Measurements from ENCODE around the gene POLR1D. TPM values are rescaled to one million over a fixed set of nuclear protein-coding genes. Genes with fewer than 3 reads are reported as not detected.

POLR1D gene
- total RNA-seq, result 100 to 1,000 TPM in 3 of 4 donors, 10 to 100 TPM in 1; 96.7 to 183 (median 132) TPM

GRCh38 chr13:27621366-27622101 lies at the start of gene POLR1D:
TSS of gene POLR1D (plus strand) at chr13:27621892. CDS start at chr13:27621984, 92 bp downstream.
- Histone ChIP-seq H3K27ac (peak within 1 kb of the TSS; percentile 95 to 99 (median 98)), H3K4me3 (peak within 1 kb of the TSS; percentile 83 to 99 (median 88)), H3K9me3 (no peaks in the 10 kb centered on the region), H3K27me3 (no peaks in the 10 kb centered on the region), H3K36me3 (peaks cover 0 to 17% (median 0%) of the 10 kb centered on the region in 3 donors), H3K4me1 (peaks cover 23 to 77% (median 38%) of the 10 kb centered on the region in 3 donors)
- WGBS, 2 donors, result 0 to 1% methylated on average over 5 to 17 of the region's 71 CpGs
- TF ChIP-seq CTCF (IDR thresholded peaks at IDR 0.05) (peak in 1 of 6 experiments; percentile 15), POLR2A (IDR thresholded peaks at IDR 0.05) (peak in 3 of 4 donors; percentile 46 to 86 (median 64))
- DNase-seq, result peak; percentile 51
- intact Hi-C loops (cut with DNase I), result no loop called here

- Histone ChIP-seq H3K27me3 (no peaks in the 10 kb centered on the region), H3K4me3 (no peak overlapping the region), H3K4me1 (peaks cover 0 to 34% (median 0%) of the 10 kb centered on the region in 3 donors), H3K27ac (peak overlapping the region in 2 of 4 donors; percentile 47 to 64), H3K9me3 (no peaks in the 10 kb centered on the region), H3K36me3 (peaks cover 0 to 36% (median 0%) of the 10 kb centered on the region in 3 donors)
- intact Hi-C loops (cut with DNase I), result no loop called here
- DNase-seq, result no peak
- TF ChIP-seq POLR2A (IDR thresholded peaks at IDR 0.05) (no peak), CTCF (IDR thresholded peaks at IDR 0.05) (no peak)
Observed at GRCh38 chr13:27572234-27572901, 49.3 kb upstream of the POLR1D start.

- TF ChIP-seq POLR2A (IDR thresholded peaks at IDR 0.05) (no peak), CTCF (IDR thresholded peaks at IDR 0.05) (no peak)
- Histone ChIP-seq H3K4me1 (peaks cover 0 to 34% (median 0%) of the 10 kb centered on the region in 3 donors), H3K27me3 (no peaks in the 10 kb centered on the region), H3K4me3 (no peak overlapping the region), H3K9me3 (no peaks in the 10 kb centered on the region), H3K27ac (peak overlapping the region in 3 of 4 donors; percentile 30 to 64 (median 47)), H3K36me3 (peaks cover 0 to 34% (median 0%) of the 10 kb centered on the region in 3 donors)
- DNase-seq, result no peak
- intact Hi-C loops (cut with DNase I), result no loop called here
- 49 to 55% methylated on average over 2 of the region's 2 CpGs for WGBS, 2 donors
Observed at GRCh38 chr13:27573265-27573664, 48.4 kb upstream of the POLR1D start.

GRCh38 chr13:27574661-27575060 lies 47.0 kb upstream of the POLR1D start:
- H3K36me3 ChIP-seq, result peaks cover 0 to 22% (median 0%) of the 10 kb centered on the region in 3 donors
- H3K9me3 ChIP-seq, result no peaks in the 10 kb centered on the region
- no peak for DNase-seq
- H3K4me1 ChIP-seq, result peaks cover 0 to 33% (median 0%) of the 10 kb centered on the region in 3 donors
- H3K27ac ChIP-seq, result no peak overlapping the region
- no peaks in the 10 kb centered on the region for H3K27me3 ChIP-seq
- 90 to 100% methylated on average over 1 of the region's 1 CpG for WGBS, 2 donors
- no peak for TF ChIP-seq CTCF (IDR thresholded peaks at IDR 0.05)
- no peak for TF ChIP-seq POLR2A (IDR thresholded peaks at IDR 0.05)
- H3K4me3 ChIP-seq, result no peak overlapping the region
- intact Hi-C loops (cut with DNase I), result no loop called here

Data from esophagus squamous epithelium (tissue), 5 donors.